HepG2 (cell line): ENCODE measurements around the gene ZNF22. TPM values are rescaled to one million over a fixed set of nuclear protein-coding genes. Genes with fewer than 3 reads are reported as not detected.

Experiments used
- ATF7-NPFF ChIP-seq: sonication (generic); formaldehyde crosslinking; IDR thresholded peaks from 2 replicates; pipeline ENCODE4 v1.8.1; 2023; ENCODE audit warnings: mild to moderate bottlenecking, low read depth, missing genetic modification reagents, moderate library complexity
- CBX1 ChIP-seq: IDR thresholded peaks from one replicate; pipeline ENCODE4 v1.6.1; 2016; ENCODE audit warnings: antibody characterized with exemption, low read depth
- EZH2 ChIP-seq: conservative IDR thresholded peaks from 2 replicates; pipeline ENCODE4 v1.6.1; 2012; ENCODE audit warnings: mild to moderate bottlenecking, low read depth, low read length, moderate library complexity
- FOXA3 ChIP-seq: IDR thresholded peaks from 2 replicates; pipeline ENCODE4 v1.6.1; 2016; ENCODE audit warnings: missing genetic modification reagents, missing compliant biosample characterization
- FOXP1 ChIP-seq, 2 experiments: fragments of 450-650 bp in 1 of 2; IDR thresholded peaks; 2 replicates each; pipeline ENCODE4 v1.6.1; 2017 to 2018; ENCODE audit warnings: antibody characterized with exemption in 1 of 2
- HOXA5 ChIP-seq: sonication (generic); formaldehyde crosslinking; IDR thresholded peaks from 2 replicates; pipeline ENCODE4 v1.4.0; 2020; ENCODE audit warnings: missing genetic modification reagents
- NR2C2 ChIP-seq: sonication (generic); formaldehyde crosslinking; IDR thresholded peaks from 2 replicates; pipeline ENCODE4 v1.4.0; 2020; ENCODE audit warnings: missing genetic modification reagents, mild to moderate bottlenecking, moderate library complexity, borderline replicate concordance
- PRDM4 ChIP-seq: sonication (generic); formaldehyde crosslinking; IDR thresholded peaks from 2 replicates; pipeline ENCODE4 v1.9.0; 2021; ENCODE audit warnings: missing genetic modification reagents, borderline replicate concordance
- RBAK ChIP-seq: sonication (generic); formaldehyde crosslinking; IDR thresholded peaks from 2 replicates; pipeline ENCODE4 v1.5.1; 2020; ENCODE audit warnings: mild to moderate bottlenecking, missing genetic modification reagents
- RFX5 ChIP-seq: IDR thresholded peaks from 2 replicates; pipeline ENCODE4 v1.6.1; 2011; ENCODE audit warnings: low read depth, low read length, improper control_type of control experiment
- SCMH1 ChIP-seq: sonication (generic); formaldehyde crosslinking; IDR thresholded peaks from 2 replicates; pipeline ENCODE4 v1.9.0; 2021; ENCODE audit warnings: missing genetic modification reagents, mild to moderate bottlenecking, borderline replicate concordance
- SOX13 ChIP-seq, 3 experiments: fragments of 450-650 bp in 1 of 3; sonication (generic) in 1 of 3; formaldehyde crosslinking in 1 of 3; IDR thresholded peaks in 2 of 3; conservative IDR thresholded peaks in 1 of 3; 2 replicates each; pipeline versions ENCODE4 v1.5.0 to v1.6.1; 2016 to 2020; ENCODE audit warnings: antibody characterized with exemption in 1 of 3, mild to moderate bottlenecking in 1 of 3, missing compliant biosample characterization in 1 of 3, missing genetic modification reagents in 1 of 3, moderate library complexity in 1 of 3
- SOX6 ChIP-seq, 2 experiments: fragments of 450-650 bp in 1 of 2; sonication (generic) in 1 of 2; formaldehyde crosslinking in 1 of 2; IDR thresholded peaks; 2 replicates each; pipeline versions ENCODE4 v1.4.0 to v1.6.1; 2017 to 2020; ENCODE audit warnings: antibody characterized with exemption in 1 of 2, mild to moderate bottlenecking in 1 of 2, missing genetic modification reagents in 1 of 2
- SPEN ChIP-seq: sonication (generic); formaldehyde crosslinking; IDR thresholded peaks from 2 replicates; pipeline ENCODE4 v1.5.1; 2020; ENCODE audit warnings: low read depth, mild to moderate bottlenecking, missing genetic modification reagents
- STAT6 ChIP-seq: sonication (generic); formaldehyde crosslinking; IDR thresholded peaks from 2 replicates; pipeline ENCODE4 v1.4.0; 2020; ENCODE audit warnings: missing genetic modification reagents, mild to moderate bottlenecking, borderline replicate concordance
- TCF7 ChIP-seq: sonication (generic); IDR thresholded peaks from 2 replicates; pipeline ENCODE4 v1.6.1; 2016; ENCODE audit warnings: antibody characterized with exemption, low read depth
- THAP9 ChIP-seq: sonication (generic); formaldehyde crosslinking; IDR thresholded peaks from 2 replicates; pipeline ENCODE4; 2020; ENCODE audit warnings: missing genetic modification reagents, mild to moderate bottlenecking, borderline replicate concordance
- ZBTB2 ChIP-seq: sonication (generic); formaldehyde crosslinking; IDR thresholded peaks from 2 replicates; pipeline ENCODE4 v1.8.0; 2022; ENCODE audit warnings: low read depth, missing genetic modification reagents
- ZNF430 ChIP-seq: sonication (generic); formaldehyde crosslinking; IDR thresholded peaks from 2 replicates; pipeline ENCODE4 v1.9.0; 2021; ENCODE audit warnings: mild to moderate bottlenecking, missing genetic modification reagents
- ZNF614 ChIP-seq: IDR thresholded peaks from 2 replicates; pipeline ENCODE4 v1.6.1; 2018; ENCODE audit warnings: missing biosample characterization, missing genetic modification reagents, inconsistent platforms, borderline replicate concordance
- polyA plus RNA-seq, 8 experiments: library from polyadenylated mRNA; depleted of rRNA in 3 of 8; stranded (reverse) in 7 of 8; unstranded in 1 of 8; fragments of >200 nt; fragmentation: Illumina TruSeq in 4 of 8; extraction: Trizol in 4 of 8; gene quantifications; 2 replicates each; pipeline versions ENCODE4 v1.2.1 to v1.2.3, GENCODE V29; 2011 to 2016; ENCODE audit warnings: low read depth in 4 of 8, missing spikeins in 1 of 8, mixed read lengths in 1 of 8; ENCODE audit not compliant: insufficient read depth in 1 of 8
- total RNA-seq, 5 experiments: library from RNA; depleted of rRNA; stranded (reverse); fragments of >200 nt; fragmentation: Illumina TruSeq; extraction: Trizol; gene quantifications; 2 replicates each; pipeline ENCODE4 v1.2.3, GENCODE V29; 2016; ENCODE audit warnings: low read depth in 1 of 5

Gene ZNF22
- total and polyA plus RNA-seq, 2 of the 13 experiments (the other 11 are each of a cell fraction or from before 2014, with no cell fraction given), result 0.40 to 1.3 TPM

GRCh38 chr10:44985175-44985681 is 15.5 kb upstream of the ZNF22 start (continued):
- TF ChIP-seq ZBTB2 (CRISPR knock-in tag), result no peak
- TF ChIP-seq EZH2, result no peak
- no peak for TF ChIP-seq ATF7-NPFF (CRISPR knock-in tag)
- no peak for TF ChIP-seq ZNF430 (CRISPR knock-in tag)
- TF ChIP-seq ZNF614 (CRISPR knock-in tag), result no peak
- TF ChIP-seq HOXA5 (CRISPR knock-in tag), result 0 out of 2 replicates have a peak, but pooled peaks have one; percentile 20
- TF ChIP-seq STAT6, result no peak
- TF ChIP-seq CBX1, result no peak
- no peak for TF ChIP-seq SOX6 (IDR thresholded peaks at IDR 0.05)
- peak; percentile 73 for TF ChIP-seq SOX6 (CRISPR knock-in tag; IDR thresholded peaks at IDR 0.05)
- peak; percentile 22; the same call in 1 of the 2 replicates for TF ChIP-seq NR2C2 (CRISPR knock-in tag)
- TF ChIP-seq RBAK, result no peak
- no peak for TF ChIP-seq SOX13 (IDR thresholded peaks at IDR 0.05)
- peak in 1 of 2 experiments; percentile 60; a peak in 2 of 4 replicates for TF ChIP-seq SOX13 (CRISPR knock-in tag; conservative IDR thresholded peaks at IDR 0.05 in 1 of 2, IDR thresholded peaks at IDR 0.05 in 1 of 2)
- TF ChIP-seq FOXA3 (CRISPR knock-in tag), result peak; percentile 64; the same call in 1 of the 2 replicates
- TF ChIP-seq THAP9, result no peak
- no peak for TF ChIP-seq TCF7
- no peak for TF ChIP-seq PRDM4
- TF ChIP-seq FOXP1 (IDR thresholded peaks at IDR 0.05), result no peak
- peak; percentile 22; the same call in 1 of the 2 replicates for TF ChIP-seq FOXP1 (CRISPR knock-in tag; IDR thresholded peaks at IDR 0.05)
- TF ChIP-seq SPEN (CRISPR knock-in tag), result no peak
- TF ChIP-seq RFX5, result no peak
- TF ChIP-seq SCMH1 (CRISPR knock-in tag), result no peak
